ENCODE data around the gene LPCAT3. TPM values are rescaled to one million over a fixed set of nuclear protein-coding genes. Genes with fewer than 3 reads are reported as not detected.
A peak's percentile ranks its signal among the peaks of the same experiment; 100 is the strongest.

The LPCAT3 gene
- polyA plus RNA-seq, 1 donor (not counting 4 experiments of a cell fraction or from before 2014, with no cell fraction given): 69.1 TPM

DNA sequence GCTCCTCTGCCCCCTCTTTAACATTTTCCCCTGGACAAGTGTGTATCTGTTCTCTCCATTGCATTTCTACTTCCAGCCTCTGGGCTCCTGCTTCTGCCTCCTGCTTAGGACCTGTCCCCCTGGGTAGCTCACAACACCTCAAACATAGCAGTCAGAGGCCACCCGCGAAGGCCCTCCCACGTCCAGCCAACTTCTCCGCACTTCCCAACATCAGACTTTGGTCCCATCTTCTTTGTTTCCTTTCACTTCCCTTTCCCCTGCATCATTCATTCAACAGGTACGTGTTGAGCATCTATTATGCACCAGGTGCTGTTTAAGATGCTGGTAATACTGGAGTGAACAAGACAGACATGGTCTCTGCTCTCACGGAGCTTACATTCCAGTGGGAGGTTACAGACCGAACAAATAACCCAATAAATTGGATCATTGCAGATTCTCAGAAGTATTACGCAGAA is 71.3 kb downstream of the LPCAT3 start:
- H3K4me1 ChIP-seq (ENCODE audit: control insufficient read depth, extremely low read depth, insufficient read depth, low read length): peaks cover 27% of the 10 kb centered on the region
- H3K27me3 ChIP-seq (ENCODE audit: control insufficient read depth, extremely low read depth, insufficient read depth, low read length): no peaks in the 10 kb centered on the region
- TF ChIP-seq, protein P1, sequence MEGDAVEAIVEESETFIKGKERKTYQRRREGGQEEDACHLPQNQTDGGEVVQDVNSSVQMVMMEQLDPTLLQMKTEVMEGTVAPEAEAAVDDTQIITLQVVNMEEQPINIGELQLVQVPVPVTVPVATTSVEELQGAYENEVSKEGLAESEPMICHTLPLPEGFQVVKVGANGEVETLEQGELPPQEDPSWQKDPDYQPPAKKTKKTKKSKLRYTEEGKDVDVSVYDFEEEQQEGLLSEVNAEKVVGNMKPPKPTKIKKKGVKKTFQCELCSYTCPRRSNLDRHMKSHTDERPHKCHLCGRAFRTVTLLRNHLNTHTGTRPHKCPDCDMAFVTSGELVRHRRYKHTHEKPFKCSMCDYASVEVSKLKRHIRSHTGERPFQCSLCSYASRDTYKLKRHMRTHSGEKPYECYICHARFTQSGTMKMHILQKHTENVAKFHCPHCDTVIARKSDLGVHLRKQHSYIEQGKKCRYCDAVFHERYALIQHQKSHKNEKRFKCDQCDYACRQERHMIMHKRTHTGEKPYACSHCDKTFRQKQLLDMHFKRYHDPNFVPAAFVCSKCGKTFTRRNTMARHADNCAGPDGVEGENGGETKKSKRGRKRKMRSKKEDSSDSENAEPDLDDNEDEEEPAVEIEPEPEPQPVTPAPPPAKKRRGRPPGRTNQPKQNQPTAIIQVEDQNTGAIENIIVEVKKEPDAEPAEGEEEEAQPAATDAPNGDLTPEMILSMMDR (optimal IDR thresholded peaks at IDR 0.05 in 1 of 3, IDR thresholded peaks at IDR 0.05 in 1 of 3, conservative IDR thresholded peaks at IDR 0.05 in 1 of 3; ENCODE audit: extremely low read depth in 1 of 3, insufficient read depth in 2 of 3, low read length in 3 of 3): no peak
- no peak for TF ChIP-seq EZH2 (IDR thresholded peaks at IDR 0.05; ENCODE audit: low read length)
- H3K9ac ChIP-seq (ENCODE audit: control insufficient read depth, extremely low read depth, insufficient read depth, low read length): peak overlapping the region; percentile 67
- peak overlapping the region; percentile 34 for H2AFZ ChIP-seq (ENCODE audit: control insufficient read depth, low read length)
- no peak overlapping the region for H3K27ac ChIP-seq (ENCODE audit: control insufficient read depth, insufficient read depth, low read length)
- no peaks in the 10 kb centered on the region for H3K9me3 ChIP-seq (ENCODE audit: control insufficient read depth, low read depth, low read length)
- H3K36me3 ChIP-seq (ENCODE audit: control insufficient read depth in 2 of 2, extremely low read depth in 1 of 2, insufficient read depth in 2 of 2, low read length in 2 of 2): no peaks in the 10 kb centered on the region
- H3K79me2 ChIP-seq (ENCODE audit: control insufficient read depth, insufficient read depth, low read length): peaks cover 6% of the 10 kb centered on the region
- no peak for DNase-seq (ENCODE audit: low read depth, low spot score)
- no peaks in the 10 kb centered on the region for H4K20me1 ChIP-seq (ENCODE audit: control insufficient read depth, extremely low read depth, insufficient read depth, low read length)
- H3K4me2 ChIP-seq (ENCODE audit: control insufficient read depth, extremely low read depth, insufficient read depth, low read depth, low read length): peak overlapping the region; percentile 95
- no peak for FAIRE-seq
- H3K9me1 ChIP-seq (ENCODE audit: control insufficient read depth, extremely low read depth, insufficient read depth, low read length): no peaks in the 10 kb centered on the region
- H3K4me3 ChIP-seq (ENCODE audit: control insufficient read depth in 2 of 3, extremely low read depth in 1 of 3, insufficient read depth in 2 of 3, low read depth in 1 of 3, low read length in 3 of 3): peak overlapping the region; percentile 55 to 64 (median 64)
- dilution Hi-C loops (cut with MboI; ENCODE audit: extremely low pct_ligation_motif_present, low sequenced_read_pairs): no loop called here

DNA sequence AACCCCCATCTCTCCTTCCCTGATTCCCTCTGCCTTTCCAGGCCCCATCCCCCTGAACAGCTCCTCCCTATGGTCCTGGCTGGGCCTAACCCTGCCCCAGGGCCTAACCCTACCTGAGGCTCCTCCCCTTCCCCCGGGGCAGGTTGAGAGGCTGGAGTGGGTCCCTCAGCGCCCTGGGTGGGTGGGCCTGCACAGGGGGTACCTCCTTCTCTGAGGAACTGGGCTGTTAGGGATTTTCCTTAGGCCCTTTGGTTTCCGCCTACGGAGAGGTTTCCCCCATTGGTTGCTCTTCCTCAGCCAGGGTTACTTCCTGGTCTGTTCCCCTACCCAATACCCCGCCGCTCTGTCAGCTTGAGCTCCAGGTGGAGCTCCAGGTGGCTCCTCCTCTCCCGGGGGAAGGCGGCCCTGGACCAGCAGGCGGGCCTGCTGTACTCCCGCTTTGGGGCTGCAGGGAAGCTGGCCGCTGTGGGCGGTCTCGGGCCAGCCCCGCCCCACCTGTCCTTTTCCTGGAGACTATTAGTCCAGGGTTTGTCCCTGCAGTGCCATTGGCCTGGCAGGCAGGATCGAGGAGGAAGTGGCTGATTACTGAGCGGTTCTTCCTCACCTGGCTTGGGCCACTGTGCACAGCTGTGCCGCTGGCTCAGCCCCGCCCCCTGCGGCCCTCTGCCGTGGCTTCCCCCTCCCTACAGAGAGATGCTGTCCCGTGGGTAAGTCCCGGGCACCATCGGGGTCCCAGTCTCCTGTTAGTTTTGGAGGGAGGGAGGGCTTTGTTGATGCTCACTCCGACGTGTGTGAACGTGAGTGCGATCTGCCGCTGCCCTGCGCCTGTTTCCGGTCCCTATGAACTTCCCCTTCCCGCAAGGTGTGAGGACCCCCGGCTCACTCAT is 72.0 kb downstream of the LPCAT3 start:
- DNase-seq (ENCODE audit: low read depth, low spot score): no peak
- H3K4me3 ChIP-seq (ENCODE audit: control insufficient read depth in 2 of 3, extremely low read depth in 1 of 3, insufficient read depth in 2 of 3, low read depth in 1 of 3, low read length in 3 of 3): peak overlapping the region; percentile 55 to 64 (median 64)
- H3K79me2 ChIP-seq (ENCODE audit: control insufficient read depth, insufficient read depth, low read length): peaks cover 6% of the 10 kb centered on the region
- H3K27ac ChIP-seq (ENCODE audit: control insufficient read depth, insufficient read depth, low read length): peak overlapping the region; percentile 66
- peak overlapping the region; percentile 95 for H3K4me2 ChIP-seq (ENCODE audit: control insufficient read depth, extremely low read depth, insufficient read depth, low read depth, low read length)
- no peaks in the 10 kb centered on the region for H3K9me1 ChIP-seq (ENCODE audit: control insufficient read depth, extremely low read depth, insufficient read depth, low read length)
- TF ChIP-seq, protein P1 (optimal IDR thresholded peaks at IDR 0.05 in 1 of 3, IDR thresholded peaks at IDR 0.05 in 1 of 3, conservative IDR thresholded peaks at IDR 0.05 in 1 of 3; ENCODE audit: extremely low read depth in 1 of 3, insufficient read depth in 2 of 3, low read length in 3 of 3): no peak
- TF ChIP-seq EZH2 (IDR thresholded peaks at IDR 0.05; ENCODE audit: low read length): no peak
- H3K36me3 ChIP-seq (ENCODE audit: control insufficient read depth in 2 of 2, extremely low read depth in 1 of 2, insufficient read depth in 2 of 2, low read length in 2 of 2): peaks cover 4 to 6% of the 10 kb centered on the region in 2 experiments
- H3K27me3 ChIP-seq (ENCODE audit: control insufficient read depth, extremely low read depth, insufficient read depth, low read length): no peaks in the 10 kb centered on the region
- peak overlapping the region; percentile 67 for H3K9ac ChIP-seq (ENCODE audit: control insufficient read depth, extremely low read depth, insufficient read depth, low read length)
- FAIRE-seq: peak; percentile 66
- dilution Hi-C loops (cut with MboI; ENCODE audit: extremely low pct_ligation_motif_present, low sequenced_read_pairs): no loop called here
- peaks cover 27% of the 10 kb centered on the region for H3K4me1 ChIP-seq (ENCODE audit: control insufficient read depth, extremely low read depth, insufficient read depth, low read length)
- H3K9me3 ChIP-seq (ENCODE audit: control insufficient read depth, low read depth, low read length): no peaks in the 10 kb centered on the region
- H2AFZ ChIP-seq (ENCODE audit: control insufficient read depth, low read length): peak overlapping the region; percentile 45
- H4K20me1 ChIP-seq (ENCODE audit: control insufficient read depth, extremely low read depth, insufficient read depth, low read length): no peaks in the 10 kb centered on the region
